Spleen (tissue), 11 donors: ENCODE results near the gene MICU1. TPM values are rescaled to one million over a fixed set of nuclear protein-coding genes. Genes with fewer than 3 reads are reported as not detected.

ENCODE experiments used
- DNase-seq: peaks from one replicate; pipeline ENCODE4 v3.0.0-alpha.2; 2020
- H3K27ac ChIP-seq, 8 donors: fragments of 200-600 bp; sonication (generic) in 7 of 8; 1 replicate in 4 of 8; 2 replicates in 4 of 8; pipeline versions ENCODE4 v1.5.0 to v1.8.0; 2016 to 2021; ENCODE audit warnings: inconsistent platforms in 4 of 8, mild to moderate bottlenecking in 4 of 8, moderate library complexity in 1 of 8
- H3K27me3 ChIP-seq, 7 donors: fragments of 200-600 bp; sonication (generic) in 6 of 7; replicated peaks in 1 of 7; 1 replicate in 4 of 7; 2 replicates in 3 of 7; pipeline versions ENCODE4 v1.5.0 to v1.8.0; 2016 to 2021; ENCODE audit warnings: inconsistent platforms in 3 of 7, mild to moderate bottlenecking in 1 of 7
- H3K36me3 ChIP-seq, 6 donors: fragments of 200-600 bp; sonication (generic) in 5 of 6; 1 replicate in 4 of 6; 2 replicates in 2 of 6; pipeline versions ENCODE4 v1.5.0 to v1.8.0; 2016 to 2021; ENCODE audit warnings: inconsistent platforms in 2 of 6
- H3K4me1 ChIP-seq, 6 donors: fragments of 200-600 bp; sonication (generic) in 5 of 6; 1 replicate in 3 of 6; 2 replicates in 3 of 6; pipeline versions ENCODE4 v1.5.0 to v1.8.0; 2016 to 2021; ENCODE audit warnings: inconsistent platforms in 3 of 6
- H3K4me3 ChIP-seq, 8 donors: fragments of 200-600 bp; sonication (generic) in 7 of 8; 1 replicate in 4 of 8; 2 replicates in 4 of 8; pipeline versions ENCODE4 v1.5.0 to v1.8.0; 2016 to 2021; ENCODE audit warnings: inconsistent platforms in 4 of 8, mild to moderate bottlenecking in 4 of 8, moderate library complexity in 2 of 8
- H3K9me3 ChIP-seq, 8 donors: fragments of 200-600 bp; sonication (generic) in 7 of 8; 1 replicate in 4 of 8; 2 replicates in 4 of 8; pipeline versions ENCODE4 v1.5.0 to v1.8.0; 2016 to 2021; ENCODE audit warnings: inconsistent platforms in 4 of 8
- CTCF ChIP-seq, 11 experiments: fragments of 200-600 bp in 7 of 11; fragments of 450-650 bp in 4 of 11; sonication (generic) in 4 of 11; IDR thresholded peaks in 8 of 11; conservative IDR thresholded peaks in 3 of 11; 1 replicate in 7 of 11; 2 replicates in 4 of 11; pipeline versions ENCODE4 v1.4.0 to v1.8.0; 2016 to 2021; ENCODE audit warnings: antibody characterized with exemption in 11 of 11, inconsistent platforms in 4 of 11, mild to moderate bottlenecking in 1 of 11
- POLR2A ChIP-seq, 3 donors: fragments of 450-650 bp; IDR thresholded peaks; one replicate each; pipeline ENCODE4 v1.5.1; 2017; ENCODE audit warnings: antibody characterized with exemption in 3 of 3, mild to moderate bottlenecking in 1 of 3
- POLR2AphosphoS5 ChIP-seq, 3 donors: sonication (generic); formaldehyde crosslinking; IDR thresholded peaks; one replicate each; pipeline ENCODE4 v1.5.1; 2017; ENCODE audit warnings: antibody characterized with exemption in 3 of 3
- WGBS, 5 donors: extraction: QIAGEN DNeasy Blood & Tissue Kit in 3 of 5; methylation state at CpG; one replicate each; pipeline versions ENCODE4 v1.1.5 to v1.1.7; 2013 to 2018; 5-methylcytosine and 5-hydroxymethylcytosine counted together
- intact Hi-C: fragments of 100-400 bp; cut with DNase I; formaldehyde crosslinking; loops from one replicate; pipeline ENCODE4 v1.15.0; 2023; ENCODE audit warnings: low total_unique reads
- polyA plus RNA-seq, 3 donors: library from polyadenylated mRNA; stranded (reverse); fragments of 200-250 nt; gene quantifications; one replicate each; pipeline ENCODE4 v1.2.1, GENCODE V29; 2013
- total RNA-seq, 7 donors: library from RNA; depleted of rRNA in 3 of 7; stranded (reverse); fragments of >200 nt in 3 of 7; fragmentation: NEBNext Ultra II Directional in 4 of 7; extraction: Animal tissue kit (Norgen Biotek cat#: 25700) in 4 of 7; gene quantifications; one replicate each; pipeline versions ENCODE4 v1.1.0 to v1.2.1, GENCODE V29; 2016 to 2021
- donor health status: healthy with polysubstance abuse.
- donor health status: DM: no; HTN: no; CAD: no; lungs with moderate emphysema.
- donor health status: DM: no; HTN: no; CAD: no.
- donor health status: Bipolar disorder and iron deficiency.
- donor health status: healthy.
- donor health status: DM: no; HTN: no; CAD: no.
- donor health status: DM: yes; HTN: yes; CAD: no.

MICU1 gene
- total and polyA plus RNA-seq, 10 donors: 16.4 to 58.4 (median 46.5) TPM

- Histone ChIP-seq H3K4me3 (no peak overlapping the region), H3K9me3 (no peaks in the 10 kb centered on the region), H3K4me1 (peaks cover 0 to under 1% (median 0%) of the 10 kb centered on the region in 6 donors), H3K27ac (no peak overlapping the region), H3K27me3 (no peaks in the 10 kb centered on the region), H3K36me3 (peaks cover 0 to 13% (median 0%) of the 10 kb centered on the region in 6 donors)
- TF ChIP-seq POLR2A (IDR thresholded peaks at IDR 0.05) (no peak), CTCF (IDR thresholded peaks at IDR 0.05 in 8 of 11, conservative IDR thresholded peaks at IDR 0.05 in 3 of 11) (no peak), POLR2AphosphoS5 (IDR thresholded peaks at IDR 0.05) (no peak)
- no peak for DNase-seq
- intact Hi-C loops: no loop called here
- WGBS, 5 donors: 70 to 88% (median 71%) methylated on average over 4 of the region's 4 CpGs
Measured at GRCh38 chr10:72490951-72491350, 134.9 kb downstream of the MICU1 start.

- 89 to 95% (median 92%) methylated on average over 3 of the region's 3 CpGs for WGBS, 5 donors
- Histone ChIP-seq H3K4me1 (peaks cover 0 to 8% (median 0%) of the 10 kb centered on the region in 6 donors), H3K36me3 (peaks cover 0 to 17% (median 0%) of the 10 kb centered on the region in 6 donors), H3K9me3 (no peaks in the 10 kb centered on the region), H3K27me3 (no peaks in the 10 kb centered on the region), H3K27ac (no peak overlapping the region), H3K4me3 (no peak overlapping the region)
- no peak for DNase-seq
- intact Hi-C loops: no loop called here
- TF ChIP-seq POLR2AphosphoS5 (IDR thresholded peaks at IDR 0.05): no peak
- TF ChIP-seq POLR2A (IDR thresholded peaks at IDR 0.05): no peak
- no peak for TF ChIP-seq CTCF (IDR thresholded peaks at IDR 0.05 in 8 of 11, conservative IDR thresholded peaks at IDR 0.05 in 3 of 11)
Measured at GRCh38 chr10:72487521-72487920, 138.4 kb downstream of the MICU1 start.

- Histone ChIP-seq H3K4me3 (no peak overlapping the region), H3K36me3 (peaks cover 0 to 17% (median 0%) of the 10 kb centered on the region in 6 donors)
Measured at GRCh38 chr10:72487116-72487515, 138.8 kb downstream of the MICU1 start.

GRCh38 chr10:72485701-72486100 is 140.2 kb downstream of the MICU1 start:
- DNase-seq: no peak
- intact Hi-C loops: no loop called here
- H3K27me3 ChIP-seq: no peaks in the 10 kb centered on the region
- H3K9me3 ChIP-seq: no peaks in the 10 kb centered on the region
- no peak overlapping the region for H3K27ac ChIP-seq
- no peak for TF ChIP-seq POLR2AphosphoS5 (IDR thresholded peaks at IDR 0.05)
- TF ChIP-seq POLR2A (IDR thresholded peaks at IDR 0.05): no peak
- no peak for TF ChIP-seq CTCF (IDR thresholded peaks at IDR 0.05 in 8 of 11, conservative IDR thresholded peaks at IDR 0.05 in 3 of 11)
- WGBS, 5 donors: 70 to 88% (median 78%) methylated on average over 3 of the region's 3 CpGs
- H3K36me3 ChIP-seq: peaks cover 0 to 10% (median 0%) of the 10 kb centered on the region in 6 donors
- H3K4me1 ChIP-seq: peaks cover 0 to 8% (median 0%) of the 10 kb centered on the region in 6 donors
- H3K4me3 ChIP-seq: no peak overlapping the region

More at GRCh38 chr10:72487116-72487515, 138.8 kb downstream of the MICU1 start:
- H3K27ac ChIP-seq: no peak overlapping the region
- WGBS, 5 donors: 86 to 96% (median 93%) methylated on average over 4 of the region's 4 CpGs
- DNase-seq: no peak
- TF ChIP-seq CTCF (IDR thresholded peaks at IDR 0.05 in 8 of 11, conservative IDR thresholded peaks at IDR 0.05 in 3 of 11) (no peak), POLR2A (IDR thresholded peaks at IDR 0.05) (no peak), POLR2AphosphoS5 (IDR thresholded peaks at IDR 0.05) (no peak)
- H3K4me1 ChIP-seq: peaks cover 0 to 8% (median 0%) of the 10 kb centered on the region in 6 donors
- no peaks in the 10 kb centered on the region for H3K9me3 ChIP-seq
- intact Hi-C loops: no loop called here
- H3K27me3 ChIP-seq: no peaks in the 10 kb centered on the region
